Endothelial cell (in vitro differentiated cells): Measurements from ENCODE around the gene MYRIP. TPM values are rescaled to one million over a fixed set of nuclear protein-coding genes. Genes with fewer than 3 reads are reported as not detected.
"Not testable (repeated sequence)": the region's sequence is repeated elsewhere in the genome, so short reads cannot be mapped to it uniquely, and the experiment has no call there.

Experiments used
- DNase-seq: peaks from one replicate; pipeline ENCODE4 v3.0.0; 2021; ENCODE audit warnings: low spot score
- H3K27ac Mint-ChIP-seq: one replicate; pipeline ENCODE4 v1.8.0; 2021; ENCODE audit warnings: mixed read lengths, inconsistent platforms; ENCODE audit not compliant: unreplicated experiment
- H3K27me3 Mint-ChIP-seq: one replicate; pipeline ENCODE4 v1.8.0; 2021; ENCODE audit warnings: mild to moderate bottlenecking, moderate library complexity, mixed read lengths, inconsistent platforms; ENCODE audit not compliant: unreplicated experiment
- H3K36me3 Mint-ChIP-seq: one replicate; pipeline ENCODE4 v1.8.0; 2021; ENCODE audit warnings: mild to moderate bottlenecking, low read depth, mixed read lengths, inconsistent platforms; ENCODE audit not compliant: unreplicated experiment
- H3K4me1 Mint-ChIP-seq: one replicate; pipeline ENCODE4 v1.8.0; 2021; ENCODE audit warnings: mild to moderate bottlenecking, mixed read lengths, inconsistent platforms; ENCODE audit not compliant: unreplicated experiment
- H3K4me3 Mint-ChIP-seq: one replicate; pipeline ENCODE4 v1.8.0; 2021; ENCODE audit warnings: mild to moderate bottlenecking, mixed read lengths, inconsistent platforms; ENCODE audit not compliant: unreplicated experiment
- H3K9me3 Mint-ChIP-seq: one replicate; pipeline ENCODE4 v1.8.0; 2021; ENCODE audit warnings: mixed read lengths, inconsistent platforms; ENCODE audit not compliant: unreplicated experiment
- total RNA-seq: library from RNA; stranded (reverse); fragmentation: NEBNext Ultra II Directional; extraction: Animal tissue kit (Norgen Biotek cat#: 25700); gene quantifications from one replicate; pipeline ENCODE4 v1.2.1, GENCODE V29; 2021; ENCODE audit not compliant: unreplicated experiment
- TF ChIP-seq, protein P1 (sequence below): fragments of 200-600 bp; sonication (generic); IDR thresholded peaks from one replicate; pipeline ENCODE4 v1.5.0; 2021; ENCODE audit warnings: antibody characterized with exemption; ENCODE audit not compliant: unreplicated experiment

The MYRIP gene
- total RNA-seq, 1 donor from 2014 or later, result 0.49 TPM

DNA sequence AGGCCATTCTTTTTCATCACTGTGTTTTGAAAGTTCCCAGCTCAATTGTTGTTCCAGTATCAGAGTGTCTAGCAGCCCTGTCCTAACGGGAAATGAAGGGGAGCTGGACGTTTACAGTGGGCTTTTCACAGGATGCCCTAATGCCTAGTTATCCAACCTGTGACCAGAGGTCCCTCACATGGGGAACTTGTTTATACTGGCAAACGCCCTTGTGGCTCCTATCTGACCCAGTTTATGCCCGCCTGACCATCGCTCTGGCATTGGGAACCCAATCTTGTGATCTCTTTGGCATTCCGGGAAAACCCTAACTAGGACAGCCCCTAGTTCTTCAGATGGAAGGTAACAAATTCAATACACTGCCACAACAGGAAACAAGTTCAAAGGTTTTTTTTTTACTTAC lies 14.5 kb upstream of the MYRIP start:
- Mint-ChIP-seq H3K4me3 (no peak overlapping the region), H3K27me3 (peaks cover 3% of the 10 kb centered on the region), H3K4me1 (no peaks in the 10 kb centered on the region), H3K36me3 (no peaks in the 10 kb centered on the region), H3K27ac (no peak overlapping the region), H3K9me3 (no peaks in the 10 kb centered on the region)
- TF ChIP-seq, protein P1, sequence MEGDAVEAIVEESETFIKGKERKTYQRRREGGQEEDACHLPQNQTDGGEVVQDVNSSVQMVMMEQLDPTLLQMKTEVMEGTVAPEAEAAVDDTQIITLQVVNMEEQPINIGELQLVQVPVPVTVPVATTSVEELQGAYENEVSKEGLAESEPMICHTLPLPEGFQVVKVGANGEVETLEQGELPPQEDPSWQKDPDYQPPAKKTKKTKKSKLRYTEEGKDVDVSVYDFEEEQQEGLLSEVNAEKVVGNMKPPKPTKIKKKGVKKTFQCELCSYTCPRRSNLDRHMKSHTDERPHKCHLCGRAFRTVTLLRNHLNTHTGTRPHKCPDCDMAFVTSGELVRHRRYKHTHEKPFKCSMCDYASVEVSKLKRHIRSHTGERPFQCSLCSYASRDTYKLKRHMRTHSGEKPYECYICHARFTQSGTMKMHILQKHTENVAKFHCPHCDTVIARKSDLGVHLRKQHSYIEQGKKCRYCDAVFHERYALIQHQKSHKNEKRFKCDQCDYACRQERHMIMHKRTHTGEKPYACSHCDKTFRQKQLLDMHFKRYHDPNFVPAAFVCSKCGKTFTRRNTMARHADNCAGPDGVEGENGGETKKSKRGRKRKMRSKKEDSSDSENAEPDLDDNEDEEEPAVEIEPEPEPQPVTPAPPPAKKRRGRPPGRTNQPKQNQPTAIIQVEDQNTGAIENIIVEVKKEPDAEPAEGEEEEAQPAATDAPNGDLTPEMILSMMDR, result no peak
- DNase-seq, result no peak

DNA sequence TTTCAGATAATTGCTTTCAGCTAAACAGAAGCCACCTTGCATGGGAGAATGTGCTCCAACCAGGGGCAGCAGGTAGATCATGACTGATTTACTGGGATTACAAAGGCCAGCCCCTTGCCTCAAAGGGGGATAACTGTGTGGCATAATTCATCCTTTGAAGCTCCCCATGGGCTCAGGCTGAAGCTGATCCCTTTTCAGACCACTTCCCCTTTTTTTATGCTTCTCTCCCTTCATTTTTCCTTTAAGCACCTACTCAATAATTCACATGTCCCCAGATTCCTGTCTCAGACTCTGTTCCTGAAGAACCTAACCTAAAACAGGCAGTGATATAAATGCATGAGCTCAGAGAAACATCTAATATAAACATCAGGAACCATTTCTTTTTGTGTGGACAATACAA lies 8.2 kb upstream of the MYRIP start:
- peaks cover 2% of the 10 kb centered on the region for H3K4me1 Mint-ChIP-seq
- H3K27ac Mint-ChIP-seq, result no peak overlapping the region
- H3K27me3 Mint-ChIP-seq, result no peaks in the 10 kb centered on the region
- no peaks in the 10 kb centered on the region for H3K36me3 Mint-ChIP-seq
- H3K9me3 Mint-ChIP-seq, result no peaks in the 10 kb centered on the region
- DNase-seq, result no peak
- H3K4me3 Mint-ChIP-seq, result no peak overlapping the region
- TF ChIP-seq, protein P1, result no peak

DNA sequence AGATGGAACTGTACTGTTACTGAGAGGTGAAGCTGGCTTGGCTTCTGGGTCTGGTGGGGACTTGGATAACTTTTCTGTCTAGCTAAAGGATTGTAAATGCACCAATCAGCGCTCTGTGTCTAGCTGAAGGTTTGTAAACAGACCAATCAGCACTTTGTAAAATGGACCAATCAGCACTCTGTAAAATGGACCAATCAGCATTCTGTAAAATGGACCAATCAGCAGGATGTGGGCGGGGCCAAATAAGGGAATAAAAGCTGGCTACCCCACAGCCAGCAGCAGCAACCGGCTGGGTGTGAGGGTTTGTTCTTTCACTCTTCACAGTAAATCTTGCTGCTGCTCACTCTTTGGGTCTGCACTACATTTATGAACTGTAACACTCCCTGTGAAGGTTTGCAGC lies 6.9 kb upstream of the MYRIP start:
- not testable (repeated sequence) for H3K27ac Mint-ChIP-seq, H3K9me3 Mint-ChIP-seq, H3K4me1 Mint-ChIP-seq, H3K4me3 Mint-ChIP-seq, H3K27me3 Mint-ChIP-seq, H3K36me3 Mint-ChIP-seq, DNase-seq

DNA sequence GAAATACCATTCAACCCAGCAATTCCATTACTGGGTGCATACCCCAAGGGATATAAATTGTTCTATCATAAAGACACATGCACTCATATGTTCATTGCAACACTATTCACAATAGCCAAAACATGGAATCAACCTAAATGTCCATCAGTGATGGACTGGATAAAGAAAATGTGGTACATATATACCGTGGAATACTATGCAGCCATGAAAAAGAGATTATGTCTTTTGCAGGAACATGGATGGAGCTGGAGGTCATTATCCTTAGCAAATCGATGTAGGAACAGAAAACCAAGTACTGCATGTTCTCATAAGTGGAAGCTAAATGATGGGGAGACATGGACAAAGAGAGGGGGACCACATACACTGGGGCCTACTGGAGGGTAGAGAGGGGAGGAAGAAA lies 5.5 kb upstream of the MYRIP start:
- no peaks in the 10 kb centered on the region for H3K27me3 Mint-ChIP-seq
- DNase-seq, result no peak

DNA sequence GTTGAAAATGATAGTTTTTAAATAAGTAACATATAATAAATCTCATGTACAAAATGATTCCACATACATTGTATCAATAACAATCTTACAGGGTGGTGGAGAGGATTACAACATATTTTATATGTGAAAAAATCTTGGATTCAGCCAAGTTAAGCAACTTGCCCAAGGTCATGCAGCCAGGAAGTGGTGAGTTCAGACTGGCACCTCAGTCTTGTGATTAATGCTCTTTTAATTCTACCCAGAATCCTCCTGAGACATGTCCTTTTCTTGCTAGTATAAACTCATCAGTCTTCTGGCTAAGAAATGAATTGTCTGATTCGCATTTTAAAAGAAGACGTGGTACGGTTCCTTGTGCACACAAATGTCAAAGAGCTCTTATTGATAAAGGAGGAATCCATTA lies 4.5 kb upstream of the MYRIP start:
- DNase-seq, result no peak
- TF ChIP-seq, protein P1, result no peak
- no peak overlapping the region for H3K27ac Mint-ChIP-seq
- no peak overlapping the region for H3K4me3 Mint-ChIP-seq
- no peaks in the 10 kb centered on the region for H3K27me3 Mint-ChIP-seq
- peaks cover 15% of the 10 kb centered on the region for H3K4me1 Mint-ChIP-seq
- no peaks in the 10 kb centered on the region for H3K9me3 Mint-ChIP-seq
- no peaks in the 10 kb centered on the region for H3K36me3 Mint-ChIP-seq

More for the DNA sequence above, 5.5 kb upstream of the MYRIP start:
- TF ChIP-seq, protein P1, result no peak
- no peaks in the 10 kb centered on the region for H3K9me3 Mint-ChIP-seq
- H3K36me3 Mint-ChIP-seq, result no peaks in the 10 kb centered on the region
- no peak overlapping the region for H3K4me3 Mint-ChIP-seq
- H3K4me1 Mint-ChIP-seq, result peaks cover 15% of the 10 kb centered on the region
- no peak overlapping the region for H3K27ac Mint-ChIP-seq

DNA sequence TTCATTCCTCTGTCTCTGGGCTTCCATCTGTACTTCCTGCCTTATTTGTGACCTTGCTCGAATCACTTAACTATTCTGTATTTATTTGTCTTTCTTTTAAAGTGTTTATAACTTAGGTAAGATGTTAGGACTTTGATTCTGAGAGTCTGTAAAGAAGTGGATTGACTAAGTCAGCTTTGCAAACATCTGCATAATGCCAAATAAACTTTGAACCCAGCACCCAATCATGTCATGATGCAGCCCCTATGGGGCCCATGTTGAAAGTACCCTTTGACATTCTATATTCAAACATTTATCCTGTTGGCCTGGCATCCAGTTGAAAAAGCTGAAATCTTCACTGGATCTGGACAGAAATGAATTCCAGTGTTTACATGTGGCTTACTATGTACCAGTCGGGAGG lies 3.8 kb upstream of the MYRIP start:
- TF ChIP-seq, protein P1, result no peak
- H3K9me3 Mint-ChIP-seq, result no peaks in the 10 kb centered on the region
- H3K36me3 Mint-ChIP-seq, result peaks cover 3% of the 10 kb centered on the region
- no peak overlapping the region for H3K4me3 Mint-ChIP-seq
- H3K27me3 Mint-ChIP-seq, result peaks cover 6% of the 10 kb centered on the region
- peaks cover 22% of the 10 kb centered on the region for H3K4me1 Mint-ChIP-seq
- H3K27ac Mint-ChIP-seq, result no peak overlapping the region
- no peak for DNase-seq
